Neural progenitor cell (in vitro differentiated cells): ENCODE results near the gene KRT9.

Experiments used
- EZH2 ChIP-seq: fragments of 200-600 bp; sonication (generic); IDR thresholded peaks from 2 replicates; pipeline ENCODE4 v1.6.1; 2017; ENCODE audit warnings: antibody characterized with exemption, mild to moderate bottlenecking, moderate library complexity
- EZH2phosphoT487 ChIP-seq: fragments of 200-600 bp; sonication (generic); IDR thresholded peaks from 2 replicates; pipeline ENCODE4 v1.6.1; 2017; ENCODE audit warnings: antibody characterized with exemption
- TF ChIP-seq, protein P1 (sequence below): fragments of 200-600 bp; sonication (generic); IDR thresholded peaks from 2 replicates; pipeline ENCODE4 v1.5.1; 2017; ENCODE audit warnings: antibody characterized with exemption, mild to moderate bottlenecking

GRCh38 chr17:41516830-41517283, 55.0 kb downstream of the KRT9 start:
- TF ChIP-seq, protein P1, sequence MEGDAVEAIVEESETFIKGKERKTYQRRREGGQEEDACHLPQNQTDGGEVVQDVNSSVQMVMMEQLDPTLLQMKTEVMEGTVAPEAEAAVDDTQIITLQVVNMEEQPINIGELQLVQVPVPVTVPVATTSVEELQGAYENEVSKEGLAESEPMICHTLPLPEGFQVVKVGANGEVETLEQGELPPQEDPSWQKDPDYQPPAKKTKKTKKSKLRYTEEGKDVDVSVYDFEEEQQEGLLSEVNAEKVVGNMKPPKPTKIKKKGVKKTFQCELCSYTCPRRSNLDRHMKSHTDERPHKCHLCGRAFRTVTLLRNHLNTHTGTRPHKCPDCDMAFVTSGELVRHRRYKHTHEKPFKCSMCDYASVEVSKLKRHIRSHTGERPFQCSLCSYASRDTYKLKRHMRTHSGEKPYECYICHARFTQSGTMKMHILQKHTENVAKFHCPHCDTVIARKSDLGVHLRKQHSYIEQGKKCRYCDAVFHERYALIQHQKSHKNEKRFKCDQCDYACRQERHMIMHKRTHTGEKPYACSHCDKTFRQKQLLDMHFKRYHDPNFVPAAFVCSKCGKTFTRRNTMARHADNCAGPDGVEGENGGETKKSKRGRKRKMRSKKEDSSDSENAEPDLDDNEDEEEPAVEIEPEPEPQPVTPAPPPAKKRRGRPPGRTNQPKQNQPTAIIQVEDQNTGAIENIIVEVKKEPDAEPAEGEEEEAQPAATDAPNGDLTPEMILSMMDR: no peak
- no peak for TF ChIP-seq EZH2phosphoT487
- TF ChIP-seq EZH2: no peak
